Neural cell (in vitro differentiated cells): Measurements from ENCODE around the gene TNS3. TPM values are rescaled to one million over a fixed set of nuclear protein-coding genes. Genes with fewer than 3 reads are reported as not detected.

Experiments
- H2AFZ ChIP-seq: fragments of 200-600, 300-800 bp; sonication (generic), shearing (Covaris generic); 2 replicates; pipeline ENCODE4 v1.6.0; 2014; ENCODE audit warnings: low read depth, mild to moderate bottlenecking, antibody characterized with exemption, low read length, moderate library complexity
- H3F3A ChIP-seq: fragments of 200-600 bp; shearing (Covaris generic); 2 replicates; pipeline ENCODE4 v1.6.1; 2016; ENCODE audit warnings: mild to moderate bottlenecking, moderate library complexity, mixed read lengths, antibody characterized with exemption, low read length; ENCODE audit not compliant: insufficient read depth, poor library complexity, severe bottlenecking
- H3K27ac ChIP-seq: fragments of 200-600, 300-800 bp; sonication (generic), shearing (Covaris generic); 2 replicates; pipeline ENCODE4 v1.5.1; 2014; ENCODE audit warnings: mild to moderate bottlenecking, low read length, moderate library complexity
- H3K27me3 ChIP-seq: fragments of 300-800, 200-600 bp; sonication (generic), shearing (Covaris generic); 2 replicates; pipeline ENCODE4 v1.6.0; 2014; ENCODE audit warnings: mild to moderate bottlenecking, low read depth, low read length, moderate library complexity; ENCODE audit not compliant: insufficient read depth
- H3K36me3 ChIP-seq: fragments of 300-800, 200-600 bp; sonication (generic), shearing (Covaris generic); 2 replicates; pipeline ENCODE4 v1.5.1; 2014; ENCODE audit warnings: mild to moderate bottlenecking, antibody characterized with exemption, low read length, moderate library complexity; ENCODE audit not compliant: insufficient read depth
- H3K4me2 ChIP-seq: fragments of 300-800, 200-600 bp; sonication (generic), shearing (Covaris generic); 2 replicates; pipeline ENCODE4 v1.6.0; 2014; ENCODE audit warnings: mild to moderate bottlenecking, low read length
- H3K4me3 ChIP-seq: fragments of 300-800, 200-600 bp; sonication (generic), shearing (Covaris generic); 2 replicates; pipeline ENCODE4 v1.5.1; 2014; ENCODE audit warnings: mild to moderate bottlenecking, low read length, moderate library complexity
- H3K79me2 ChIP-seq: fragments of 200-600 bp; shearing (Covaris generic); replicated peaks from 2 replicates; pipeline ENCODE4 v1.6.0; 2014; ENCODE audit warnings: mild to moderate bottlenecking, low read length, moderate library complexity; ENCODE audit not compliant: insufficient read depth
- H3K9ac ChIP-seq: fragments of 300-800, 200-600 bp; sonication (generic), shearing (Covaris generic); 2 replicates; pipeline ENCODE4 v1.6.1; 2016; ENCODE audit warnings: mild to moderate bottlenecking, low read length, mixed read lengths
- H3K9me2 ChIP-seq: fragments of 200-600 bp; shearing (Covaris generic); 2 replicates; pipeline ENCODE4 v1.6.1; 2016; ENCODE audit warnings: mild to moderate bottlenecking, low read length, mixed read lengths; ENCODE audit not compliant: insufficient read depth
- H3K9me3 ChIP-seq: fragments of 200-600, 300-800 bp; sonication (generic), shearing (Covaris generic); 2 replicates; pipeline ENCODE4 v1.6.1; 2016; ENCODE audit warnings: mild to moderate bottlenecking, mixed run types, low read length, moderate library complexity, mixed read lengths
- H4K20me1 ChIP-seq: fragments of 200-600 bp; shearing (Covaris generic); 2 replicates; pipeline ENCODE4 v1.6.1; 2016; ENCODE audit warnings: mild to moderate bottlenecking, mixed run types; ENCODE audit not compliant: insufficient read depth
- CTCF ChIP-seq: fragments of 450-650 bp; IDR thresholded peaks from 2 replicates; pipeline ENCODE4 v1.5.1; 2014; ENCODE audit warnings: antibody characterized with exemption, mild to moderate bottlenecking, moderate library complexity; ENCODE audit not compliant: poor library complexity, severe bottlenecking
- EP300 ChIP-seq: fragments of 450-650 bp; conservative IDR thresholded peaks from 2 replicates; pipeline ENCODE4 v1.6.1; 2014; ENCODE audit warnings: antibody characterized with exemption, mild to moderate bottlenecking, moderate library complexity; ENCODE audit not compliant: poor library complexity, severe bottlenecking
- EZH2 ChIP-seq: fragments of 200-600, 300-800 bp; shearing (Covaris generic), sonication (generic); IDR thresholded peaks from 2 replicates; pipeline ENCODE4 v1.6.1; 2014; ENCODE audit warnings: antibody characterized with exemption, low read length, borderline replicate concordance, mild to moderate bottlenecking; ENCODE audit not compliant: insufficient read depth, poor library complexity, severe bottlenecking
- MXI1 ChIP-seq: fragments of 450-650 bp; conservative IDR thresholded peaks from 2 replicates; pipeline ENCODE4 v1.6.1; 2014; ENCODE audit warnings: antibody characterized with exemption, mild to moderate bottlenecking; ENCODE audit not compliant: poor library complexity, severe bottlenecking
- POLR2AphosphoS5 ChIP-seq: IDR thresholded peaks from 2 replicates; pipeline ENCODE4 v1.6.1; 2012
- RAD21 ChIP-seq: fragments of 450-650 bp; conservative IDR thresholded peaks from 2 replicates; pipeline ENCODE4 v1.6.1; 2014; ENCODE audit warnings: antibody characterized with exemption, mild to moderate bottlenecking, moderate library complexity
- REST ChIP-seq: IDR thresholded peaks from 2 replicates; pipeline ENCODE4 v1.6.1; 2012; ENCODE audit warnings: borderline replicate concordance
- SMC3 ChIP-seq: fragments of 450-650 bp; conservative IDR thresholded peaks from 2 replicates; pipeline ENCODE4 v1.6.1; 2014; ENCODE audit warnings: antibody characterized with exemption, mild to moderate bottlenecking, moderate library complexity; ENCODE audit not compliant: poor library complexity
- TAF1 ChIP-seq: IDR thresholded peaks from 2 replicates; pipeline ENCODE4 v1.6.1; 2012; ENCODE audit warnings: low read depth
- polyA plus RNA-seq: library from polyadenylated mRNA; depleted of rRNA; stranded (reverse); fragments of >200 nt; gene quantifications from 2 replicates; pipeline ENCODE4 v1.2.3, GENCODE V29; 2014

TNS3 gene
- polyA plus RNA-seq, 1 donor from 2014 or later, result 0.58 TPM

- Histone ChIP-seq H3K27ac (no peak overlapping the region), H3K4me3 (no peak overlapping the region), H3K9me2 (no peaks in the 10 kb centered on the region), H3K36me3 (no peaks in the 10 kb centered on the region), H3K9ac (no peak overlapping the region), H3K79me2 (no peaks in the 10 kb centered on the region), H3K27me3 (no peaks in the 10 kb centered on the region), H2AFZ (no peak overlapping the region), H3K4me2 (no peak overlapping the region), H3K9me3 (no peaks in the 10 kb centered on the region), H3F3A (no peaks in the 10 kb centered on the region), H4K20me1 (no peaks in the 10 kb centered on the region)
- TF ChIP-seq POLR2AphosphoS5 (no peak), MXI1 (no peak), EZH2 (no peak), RAD21 (no peak), CTCF (no peak), EP300 (no peak), TAF1 (no peak), SMC3 (no peak), REST (no peak)
Measured at GRCh38 chr7:47337531-47337930, 244.4 kb downstream of the TNS3 start.

GRCh38 chr7:47336472-47337425 lies 245.2 kb downstream of the TNS3 start:
- Histone ChIP-seq H3K79me2 (no peaks in the 10 kb centered on the region), H4K20me1 (no peaks in the 10 kb centered on the region), H3F3A (no peaks in the 10 kb centered on the region), H2AFZ (no peak overlapping the region), H3K27ac (no peak overlapping the region), H3K27me3 (no peaks in the 10 kb centered on the region), H3K9ac (no peak overlapping the region), H3K9me3 (no peaks in the 10 kb centered on the region), H3K36me3 (no peaks in the 10 kb centered on the region), H3K4me3 (no peak overlapping the region), H3K9me2 (no peaks in the 10 kb centered on the region), H3K4me2 (no peak overlapping the region)
- TF ChIP-seq CTCF (no peak), SMC3 (no peak), POLR2AphosphoS5 (no peak), REST (no peak), MXI1 (no peak), EP300 (no peak), EZH2 (no peak), RAD21 (no peak), TAF1 (no peak)
